ENCODE results near the gene COL6A3.
A peak's percentile ranks its signal among the peaks of the same experiment; 100 is the strongest.

Gene COL6A3

GRCh38 chr2:237343993-237344392 lies 70.0 kb downstream of the COL6A3 start:
- Histone ChIP-seq H3K27me3 (no peaks in the 10 kb centered on the region), H3K4me3 (no peak overlapping the region), H3K27ac (no peak overlapping the region), H3K4me2 (no peak overlapping the region), H3K36me3 (no peaks in the 10 kb centered on the region), H3K9ac (no peak overlapping the region), H3K9me3 (no peaks in the 10 kb centered on the region), H4K20me1 (no peaks in the 10 kb centered on the region), H3K4me1 (peaks cover 11% of the 10 kb centered on the region)
- TF ChIP-seq Cebpa-rat (IDR thresholded peaks at IDR 0.05), result no peak

- no peaks in the 10 kb centered on the region for H3K9me3 ChIP-seq
- H3K27ac ChIP-seq, result no peak overlapping the region
- H3K27me3 ChIP-seq, result no peaks in the 10 kb centered on the region
- no peak overlapping the region for H3K9ac ChIP-seq
- H3K4me3 ChIP-seq, result no peak overlapping the region
- no peaks in the 10 kb centered on the region for H3K36me3 ChIP-seq
- H3K4me2 ChIP-seq, result no peak overlapping the region
- no peak for TF ChIP-seq Cebpa-rat (IDR thresholded peaks at IDR 0.05)
- H3K4me1 ChIP-seq, result peaks cover 11% of the 10 kb centered on the region
- H4K20me1 ChIP-seq, result no peaks in the 10 kb centered on the region
Observed at GRCh38 chr2:237341872-237342271, 72.1 kb downstream of the COL6A3 start.

- Histone ChIP-seq H3K27ac (no peak overlapping the region), H3K4me1 (peaks cover 9% of the 10 kb centered on the region), H3K4me3 (no peak overlapping the region), H3K27me3 (no peaks in the 10 kb centered on the region), H3K4me2 (no peak overlapping the region), H3K9ac (no peak overlapping the region), H3K9me3 (no peaks in the 10 kb centered on the region), H3K36me3 (no peaks in the 10 kb centered on the region), H4K20me1 (no peaks in the 10 kb centered on the region)
- no peak for TF ChIP-seq Cebpa-rat (IDR thresholded peaks at IDR 0.05)
Observed at GRCh38 chr2:237337586-237337985, 76.4 kb downstream of the COL6A3 start.

- no peak overlapping the region for H3K4me3 ChIP-seq
- H3K4me2 ChIP-seq, result peak overlapping the region; percentile 62
- TF ChIP-seq Cebpa-rat (IDR thresholded peaks at IDR 0.05), result no peak
- no peaks in the 10 kb centered on the region for H3K27me3 ChIP-seq
- H3K9ac ChIP-seq, result no peak overlapping the region
- H3K4me1 ChIP-seq, result peaks cover 9% of the 10 kb centered on the region
- H3K9me3 ChIP-seq, result no peaks in the 10 kb centered on the region
- no peak overlapping the region for H3K27ac ChIP-seq
- H3K36me3 ChIP-seq, result no peaks in the 10 kb centered on the region
- no peaks in the 10 kb centered on the region for H4K20me1 ChIP-seq
Observed at GRCh38 chr2:237336131-237336530, 77.8 kb downstream of the COL6A3 start.

- H3K4me3 ChIP-seq, result no peak overlapping the region
- peaks cover 9% of the 10 kb centered on the region for H3K4me1 ChIP-seq
- H3K27me3 ChIP-seq, result no peaks in the 10 kb centered on the region
- no peaks in the 10 kb centered on the region for H3K9me3 ChIP-seq
- no peaks in the 10 kb centered on the region for H3K36me3 ChIP-seq
- no peak for TF ChIP-seq Cebpa-rat (IDR thresholded peaks at IDR 0.05)
- no peak overlapping the region for H3K4me2 ChIP-seq
- no peak overlapping the region for H3K27ac ChIP-seq
- H3K9ac ChIP-seq, result no peak overlapping the region
- H4K20me1 ChIP-seq, result no peaks in the 10 kb centered on the region
Observed at GRCh38 chr2:237333748-237334147, 80.2 kb downstream of the COL6A3 start.

GRCh38 chr2:237330541-237330940 lies 83.4 kb downstream of the COL6A3 start:
- Histone ChIP-seq H3K36me3 (no peaks in the 10 kb centered on the region), H3K4me2 (no peak overlapping the region), H3K27me3 (no peaks in the 10 kb centered on the region), H3K9ac (no peak overlapping the region), H3K4me1 (no peaks in the 10 kb centered on the region), H3K9me3 (no peaks in the 10 kb centered on the region), H3K4me3 (no peak overlapping the region), H4K20me1 (no peaks in the 10 kb centered on the region), H3K27ac (no peak overlapping the region)
- TF ChIP-seq Cebpa-rat (IDR thresholded peaks at IDR 0.05), result no peak

- no peak overlapping the region for H3K4me2 ChIP-seq
- H3K27me3 ChIP-seq, result no peaks in the 10 kb centered on the region
- no peak overlapping the region for H3K4me3 ChIP-seq
- H3K4me1 ChIP-seq, result no peaks in the 10 kb centered on the region
- H3K36me3 ChIP-seq, result no peaks in the 10 kb centered on the region
- no peaks in the 10 kb centered on the region for H4K20me1 ChIP-seq
- no peak overlapping the region for H3K9ac ChIP-seq
- H3K9me3 ChIP-seq, result no peaks in the 10 kb centered on the region
- H3K27ac ChIP-seq, result no peak overlapping the region
- TF ChIP-seq Cebpa-rat (IDR thresholded peaks at IDR 0.05), result no peak
Observed at GRCh38 chr2:237327175-237327950, 86.6 kb downstream of the COL6A3 start.

GRCh38 chr2:237326266-237327171 lies 87.4 kb downstream of the COL6A3 start:
- no peaks in the 10 kb centered on the region for H3K4me1 ChIP-seq

GRCh38 chr2:237324837-237325236 lies 89.1 kb downstream of the COL6A3 start:
- Histone ChIP-seq H3K9me3 (no peaks in the 10 kb centered on the region), H3K4me1 (no peaks in the 10 kb centered on the region), H3K4me3 (no peak overlapping the region), H3K27me3 (no peaks in the 10 kb centered on the region), H3K4me2 (no peak overlapping the region), H3K27ac (no peak overlapping the region), H4K20me1 (no peaks in the 10 kb centered on the region), H3K36me3 (no peaks in the 10 kb centered on the region), H3K9ac (no peak overlapping the region)
- TF ChIP-seq Cebpa-rat (IDR thresholded peaks at IDR 0.05), result no peak

More at GRCh38 chr2:237326266-237327171, 87.4 kb downstream of the COL6A3 start:
- no peak overlapping the region for H3K4me2 ChIP-seq
- no peak overlapping the region for H3K9ac ChIP-seq
- no peak for TF ChIP-seq Cebpa-rat (IDR thresholded peaks at IDR 0.05)
- no peak overlapping the region for H3K27ac ChIP-seq
- no peaks in the 10 kb centered on the region for H3K36me3 ChIP-seq
- H4K20me1 ChIP-seq, result no peaks in the 10 kb centered on the region
- H3K9me3 ChIP-seq, result no peaks in the 10 kb centered on the region
- no peaks in the 10 kb centered on the region for H3K27me3 ChIP-seq
- H3K4me3 ChIP-seq, result no peak overlapping the region

- Histone ChIP-seq H3K9ac (no peak overlapping the region), H3K36me3 (no peaks in the 10 kb centered on the region), H3K4me1 (no peaks in the 10 kb centered on the region), H4K20me1 (no peaks in the 10 kb centered on the region), H3K27me3 (no peaks in the 10 kb centered on the region), H3K4me2 (no peak overlapping the region), H3K9me3 (no peaks in the 10 kb centered on the region), H3K27ac (no peak overlapping the region), H3K4me3 (no peak overlapping the region)
- TF ChIP-seq Cebpa-rat (IDR thresholded peaks at IDR 0.05), result no peak
Observed at GRCh38 chr2:237324405-237324831, 89.5 kb downstream of the COL6A3 start.
